Measurements from ENCODE around the gene PTCH1.

DNA sequence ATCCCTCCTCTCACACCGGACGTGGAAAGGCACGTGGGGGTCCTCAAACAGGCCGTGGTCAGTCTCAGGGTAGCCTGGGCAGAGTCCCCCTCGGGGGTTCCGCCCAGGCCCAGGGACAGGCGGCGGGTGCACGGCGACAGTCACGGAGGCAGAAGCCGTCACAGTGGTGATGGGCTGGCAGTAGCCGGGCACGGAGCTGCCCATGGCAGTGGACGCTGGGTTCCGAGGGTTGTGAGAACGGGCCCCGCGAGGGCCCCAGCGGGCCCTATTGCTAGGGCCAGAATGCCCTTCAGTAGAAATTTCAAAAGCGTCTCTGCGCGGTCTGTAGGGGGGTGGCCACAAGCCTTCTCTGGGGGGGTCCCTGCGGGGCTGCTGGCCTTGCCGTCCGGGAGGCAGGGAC, 69.8 kb downstream of the PTCH1 start:
- TF ChIP-seq POLR2A (IDR thresholded peaks at IDR 0.05; ENCODE audit: low read length) (no peak), KDM1A (IDR thresholded peaks at IDR 0.05; ENCODE audit: low read depth) (no peak), POLR2AphosphoS2 (conservative IDR thresholded peaks at IDR 0.05; ENCODE audit: low read length) (no peak), FOSL2 (IDR thresholded peaks at IDR 0.05) (no peak), FOSL2 (CRISPR knock-in tag; IDR thresholded peaks at IDR 0.05) (no peak), CEBPB (IDR thresholded peaks at IDR 0.05) (no peak), RAD21 (conservative IDR thresholded peaks at IDR 0.05 in 1 of 2, IDR thresholded peaks at IDR 0.05 in 1 of 2) (no peak), RARB (CRISPR knock-in tag; IDR thresholded peaks at IDR 0.05) (no peak)
- TF ChIP-seq, protein P1, sequence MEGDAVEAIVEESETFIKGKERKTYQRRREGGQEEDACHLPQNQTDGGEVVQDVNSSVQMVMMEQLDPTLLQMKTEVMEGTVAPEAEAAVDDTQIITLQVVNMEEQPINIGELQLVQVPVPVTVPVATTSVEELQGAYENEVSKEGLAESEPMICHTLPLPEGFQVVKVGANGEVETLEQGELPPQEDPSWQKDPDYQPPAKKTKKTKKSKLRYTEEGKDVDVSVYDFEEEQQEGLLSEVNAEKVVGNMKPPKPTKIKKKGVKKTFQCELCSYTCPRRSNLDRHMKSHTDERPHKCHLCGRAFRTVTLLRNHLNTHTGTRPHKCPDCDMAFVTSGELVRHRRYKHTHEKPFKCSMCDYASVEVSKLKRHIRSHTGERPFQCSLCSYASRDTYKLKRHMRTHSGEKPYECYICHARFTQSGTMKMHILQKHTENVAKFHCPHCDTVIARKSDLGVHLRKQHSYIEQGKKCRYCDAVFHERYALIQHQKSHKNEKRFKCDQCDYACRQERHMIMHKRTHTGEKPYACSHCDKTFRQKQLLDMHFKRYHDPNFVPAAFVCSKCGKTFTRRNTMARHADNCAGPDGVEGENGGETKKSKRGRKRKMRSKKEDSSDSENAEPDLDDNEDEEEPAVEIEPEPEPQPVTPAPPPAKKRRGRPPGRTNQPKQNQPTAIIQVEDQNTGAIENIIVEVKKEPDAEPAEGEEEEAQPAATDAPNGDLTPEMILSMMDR (IDR thresholded peaks at IDR 0.05): no peak
